GM18867 (cell line): ENCODE measurements around the gene SH2D3A.

Experiments used
- ATAC-seq: cut with Tn5 transposase; IDR thresholded peaks from one replicate; pipeline ENCODE4 v1.9.1; 2021; ENCODE audit warnings: mild to moderate bottlenecking, moderate library complexity; ENCODE audit not compliant: unreplicated experiment

The SH2D3A gene

DNA sequence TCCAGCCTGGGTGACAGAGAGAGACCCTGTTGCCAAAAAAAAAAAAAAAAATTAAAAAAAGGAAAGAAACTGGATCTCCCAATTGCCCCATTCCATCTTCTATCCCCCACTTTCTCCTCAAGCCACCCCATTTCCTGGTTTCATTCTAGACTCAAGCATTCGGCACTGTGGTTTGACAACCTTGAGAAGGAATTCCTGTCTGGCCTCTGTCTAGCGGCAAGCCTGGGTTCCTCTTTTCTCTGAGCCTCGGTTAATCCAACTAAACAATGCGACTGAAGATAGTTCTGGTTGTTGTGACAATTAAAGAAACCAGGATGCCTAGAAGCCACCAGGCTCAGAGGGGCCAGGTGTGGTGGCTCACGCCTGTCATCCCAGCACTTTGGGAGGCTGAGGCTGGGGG lies 43.5 kb downstream of the SH2D3A start:
- no peak for ATAC-seq

DNA sequence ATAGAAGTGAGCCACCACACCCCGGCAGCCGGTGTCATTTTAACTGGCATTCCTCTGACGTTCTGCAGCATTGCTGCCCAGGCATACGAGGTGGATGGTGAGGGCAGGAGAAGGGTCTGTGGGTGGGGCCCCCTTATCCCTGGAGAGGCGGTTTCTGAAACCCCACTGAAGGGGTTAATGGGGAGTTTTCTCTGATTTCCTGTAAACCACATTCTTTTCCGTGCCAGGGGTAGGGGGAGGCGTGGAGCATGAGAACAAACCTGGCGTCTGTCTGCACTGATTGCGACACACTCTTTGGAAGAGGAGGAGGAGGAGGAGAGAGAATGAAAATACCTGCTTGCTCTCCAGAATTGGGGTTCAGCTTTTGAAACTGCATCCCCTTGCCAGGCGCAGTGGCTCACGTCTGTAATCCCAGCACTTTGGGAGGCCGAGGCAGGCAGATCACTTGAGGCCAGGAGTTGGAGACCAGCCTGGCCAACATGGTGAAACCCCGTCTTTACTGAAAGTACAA lies 44.1 kb downstream of the SH2D3A start:
- ATAC-seq = no peak

DNA sequence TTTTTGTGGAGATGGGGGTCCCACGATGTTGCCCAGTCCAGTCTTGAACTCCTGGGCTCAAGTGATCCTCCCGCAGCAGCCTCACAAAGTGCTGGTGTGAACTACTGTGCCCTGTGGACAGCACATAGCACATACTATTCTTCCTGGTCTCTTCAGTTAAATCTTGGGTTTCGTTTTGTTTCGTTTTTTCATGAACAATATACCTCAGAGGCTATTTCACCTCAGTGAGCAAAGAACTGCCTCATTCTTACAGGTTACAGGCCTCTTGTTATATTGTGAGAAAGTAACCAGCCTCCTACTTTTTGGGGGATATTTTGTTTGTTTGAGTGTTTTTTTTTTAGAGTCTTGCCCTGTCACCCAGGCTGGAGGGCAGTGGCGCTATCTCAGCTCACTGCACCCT lies 45.5 kb downstream of the SH2D3A start:
- ATAC-seq = peak; percentile 45

DNA sequence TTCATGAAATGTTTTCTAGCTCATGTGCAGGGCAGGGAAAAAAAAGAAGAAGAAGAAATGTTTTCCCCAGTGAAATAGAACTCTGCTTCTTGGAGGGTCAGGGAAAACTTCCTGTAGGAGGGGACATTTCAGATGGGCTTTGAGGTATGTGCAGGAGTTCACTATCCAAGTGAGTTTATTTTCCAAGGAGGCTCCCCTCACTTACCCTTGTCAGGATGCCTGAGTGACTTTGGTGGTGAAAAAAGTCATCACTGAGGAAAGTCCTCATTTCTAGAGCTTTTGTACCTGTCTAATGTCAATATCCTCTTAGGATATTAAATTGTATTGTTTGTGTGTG lies 46.1 kb downstream of the SH2D3A start:
- ATAC-seq = no peak

DNA sequence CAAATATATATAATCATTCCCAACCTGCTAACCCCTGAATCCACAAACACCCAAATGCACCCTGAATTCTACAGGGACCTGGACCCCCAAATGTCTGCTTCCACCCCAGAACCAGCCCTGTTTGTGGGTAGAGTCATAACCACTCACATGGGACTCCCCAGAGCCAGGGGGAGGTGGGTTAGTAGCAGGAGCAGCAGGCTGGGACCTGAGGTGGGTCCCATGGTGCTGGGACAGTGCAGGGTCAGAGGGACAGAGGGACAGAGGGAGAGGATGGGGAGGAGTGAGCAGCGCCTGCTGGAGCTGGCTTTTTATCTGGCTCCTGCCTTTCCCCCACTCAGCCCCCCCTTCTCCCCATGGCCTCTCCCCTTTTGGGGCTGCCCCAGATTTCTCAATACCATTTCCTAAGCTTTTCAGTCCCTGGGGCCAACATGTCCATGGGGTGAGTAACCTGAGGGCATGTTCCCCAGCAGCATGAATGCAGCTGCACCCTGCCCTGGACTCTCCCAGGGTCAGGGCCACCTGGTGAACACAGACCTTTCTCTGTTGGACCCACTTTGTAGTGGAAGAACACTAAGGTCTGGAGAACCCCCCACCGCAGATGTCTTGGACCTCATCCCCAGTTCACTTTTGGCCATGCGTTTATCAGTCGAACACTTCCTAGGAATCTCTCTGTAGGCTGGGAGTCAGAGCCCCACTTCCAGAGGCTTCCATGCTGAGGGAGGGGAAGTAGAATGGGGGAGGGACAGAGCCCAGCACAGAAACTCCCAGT lies 46.7 kb downstream of the SH2D3A start, which contains the start of gene C3:
TSS of gene C3 (minus strand) at position 282 of the 769 bp plus-strand sequence. CDS start at position 221, 61 bp downstream.
- no peak for ATAC-seq

DNA sequence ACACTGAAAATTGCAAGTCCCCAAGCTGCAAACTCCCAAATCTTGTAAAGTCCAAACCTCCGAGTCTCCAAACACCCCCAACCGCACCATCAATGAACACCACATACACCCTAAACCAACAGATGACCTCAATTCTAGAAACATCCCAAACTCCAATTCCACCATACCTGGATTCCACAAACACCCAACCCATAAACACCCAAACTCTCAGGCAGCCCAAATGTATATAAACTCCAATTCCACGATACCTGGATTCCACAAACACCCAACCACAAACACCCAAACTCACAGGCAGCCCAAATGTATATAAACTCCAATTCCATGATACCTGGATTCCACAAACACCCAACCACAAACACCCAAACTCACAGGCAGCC lies 47.3 kb downstream of the SH2D3A start:
- no peak for ATAC-seq

DNA sequence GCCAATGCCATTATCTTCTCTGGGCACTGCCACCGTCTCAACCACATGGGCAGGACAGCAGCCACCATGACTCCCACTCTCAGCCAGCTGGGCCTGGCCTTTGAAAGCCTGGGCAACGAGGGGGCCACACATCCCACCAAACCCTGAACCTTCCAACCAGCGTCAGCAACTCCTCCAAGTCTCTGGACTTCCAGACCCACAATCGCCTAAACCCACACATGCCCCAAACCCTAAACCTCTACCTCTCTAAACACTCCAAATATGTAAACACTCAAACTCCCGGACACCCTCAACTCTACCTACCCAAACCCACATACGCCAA lies 47.7 kb downstream of the SH2D3A start:
- ATAC-seq = no peak

DNA sequence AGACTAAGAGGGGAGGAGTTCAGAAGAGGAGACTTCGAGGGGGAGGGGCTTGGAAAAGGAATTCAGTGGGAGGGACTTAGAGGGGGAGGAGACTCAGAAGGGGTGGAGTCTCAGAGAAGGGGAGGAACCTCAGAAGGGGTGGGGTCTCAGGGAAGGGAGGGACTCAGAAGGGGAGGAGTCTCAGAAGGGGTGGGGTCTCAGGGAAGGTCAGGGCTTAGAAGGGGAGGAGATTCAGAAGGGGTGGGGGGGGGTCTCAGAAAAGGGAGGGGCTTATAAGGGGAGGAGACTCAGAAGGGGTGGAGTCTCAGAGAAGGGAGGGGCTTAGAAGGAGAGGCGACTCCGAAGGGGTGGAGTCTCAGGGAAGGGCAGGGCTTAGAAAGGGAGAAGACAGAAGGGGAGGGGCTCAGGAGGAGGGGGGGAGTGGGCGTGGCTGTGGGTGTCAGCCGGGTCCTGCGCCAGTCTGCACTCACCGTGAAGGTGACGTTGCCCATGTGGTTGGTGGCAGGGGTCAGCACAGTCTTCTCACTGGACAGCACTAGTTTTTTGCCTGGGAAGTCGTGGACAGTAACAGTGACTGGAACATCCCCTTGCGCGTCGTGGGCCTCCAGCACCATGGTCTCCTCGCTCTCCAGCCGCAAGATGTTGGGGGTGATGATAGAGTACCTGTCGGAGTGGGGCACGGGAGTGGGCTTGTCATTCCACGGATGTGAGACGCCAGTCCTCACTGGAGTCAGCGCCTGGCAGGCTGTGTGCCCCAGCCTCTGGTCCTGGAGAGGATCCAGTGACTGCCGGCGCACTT lies 48.3 kb downstream of the SH2D3A start:
- no peak for ATAC-seq

DNA sequence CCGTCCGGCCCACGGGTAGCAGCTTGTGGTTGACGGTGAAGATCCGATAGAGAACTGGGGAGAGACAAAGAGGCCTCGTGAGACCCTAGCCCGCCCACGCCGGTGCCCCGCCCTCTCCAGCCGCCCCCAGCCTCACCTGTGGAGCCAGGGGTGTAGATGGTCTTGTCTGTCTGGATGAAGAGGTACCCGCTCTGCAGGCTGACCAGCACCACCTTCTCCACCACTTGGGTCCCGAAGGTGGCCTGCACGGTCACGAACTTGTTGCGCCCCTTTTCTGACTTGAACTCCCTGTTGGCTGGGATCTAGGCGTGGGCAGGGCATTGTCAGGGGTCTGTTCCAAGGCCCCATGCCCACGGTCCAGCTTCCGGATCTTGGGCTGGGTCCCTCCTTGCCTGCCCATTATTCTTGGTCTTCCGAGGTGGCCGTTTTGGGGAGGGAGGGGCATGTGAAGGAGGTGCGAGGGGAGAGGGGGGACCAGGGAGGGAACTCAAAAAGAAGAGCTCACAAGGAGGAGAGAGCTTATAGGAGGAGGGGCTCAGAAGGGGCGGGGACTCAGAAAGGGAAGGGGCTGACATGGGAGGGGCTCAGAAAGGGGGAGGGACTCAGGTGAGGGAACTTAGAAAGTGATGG lies 49.0 kb downstream of the SH2D3A start:
- no peak for ATAC-seq

DNA sequence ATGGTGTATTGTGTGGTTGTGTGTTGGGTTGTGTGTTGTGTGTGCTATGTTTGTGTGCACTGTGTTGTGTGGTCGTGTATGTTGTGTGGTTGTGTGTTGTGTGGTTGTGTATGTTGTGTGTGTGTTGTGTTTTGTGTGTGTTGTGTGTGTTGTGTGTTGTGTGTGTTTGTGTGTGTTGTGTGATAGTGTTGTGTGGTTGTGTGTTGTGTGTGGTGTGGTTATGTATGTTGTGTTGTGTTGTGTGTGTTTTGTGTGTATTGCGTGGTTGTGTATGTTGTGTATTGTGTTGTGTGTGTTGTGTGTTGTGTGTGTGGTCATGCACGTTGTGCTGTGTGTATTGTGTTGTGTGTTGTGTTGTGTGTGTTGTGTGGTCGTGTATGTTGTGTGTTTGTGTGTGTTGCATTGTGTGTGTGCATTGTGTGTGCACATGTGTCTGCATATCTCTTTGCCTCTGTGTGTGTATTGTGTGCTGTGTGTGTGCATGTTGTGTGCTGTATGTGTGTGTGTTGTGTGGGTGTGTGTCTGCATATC lies 49.7 kb downstream of the SH2D3A start:
- ATAC-seq = no peak

DNA sequence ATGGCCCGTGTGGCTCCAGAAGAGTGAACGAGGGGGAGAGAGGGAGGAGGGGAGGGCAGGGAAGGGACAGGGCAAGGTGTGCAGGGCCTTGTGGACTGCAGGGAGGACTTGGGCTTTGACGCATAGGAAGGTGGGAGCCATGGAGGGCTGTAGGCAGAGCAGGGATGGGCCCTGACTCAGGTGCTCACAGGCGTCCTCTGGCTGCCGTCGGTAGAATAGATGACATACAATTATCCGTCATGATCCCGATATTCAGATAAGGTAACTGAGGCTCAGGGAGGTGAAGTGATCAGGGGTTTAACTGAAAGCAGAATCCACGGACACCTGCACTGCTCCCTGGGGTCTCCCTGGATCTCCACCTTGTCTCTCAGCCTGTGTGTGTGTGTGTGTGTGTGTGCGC lies 50.2 kb downstream of the SH2D3A start:
- ATAC-seq = no peak

DNA sequence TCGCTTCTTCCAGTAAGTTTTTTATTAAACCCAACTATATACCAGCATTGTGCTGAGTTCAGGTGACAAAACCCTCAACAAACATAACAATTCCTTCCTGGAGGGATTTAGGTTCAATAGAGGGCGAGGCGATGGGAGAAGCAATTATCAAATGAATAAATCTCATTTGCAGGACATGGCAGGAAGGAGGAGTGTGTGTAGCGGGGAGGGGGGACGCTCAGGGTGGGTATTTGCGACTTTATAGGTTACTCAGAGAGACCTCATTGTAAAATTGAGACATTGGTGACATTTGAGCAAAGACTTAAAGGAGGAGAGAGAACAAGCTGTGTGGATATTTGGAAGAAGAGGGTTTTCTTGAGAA lies 50.6 kb downstream of the SH2D3A start:
- ATAC-seq = no peak

DNA sequence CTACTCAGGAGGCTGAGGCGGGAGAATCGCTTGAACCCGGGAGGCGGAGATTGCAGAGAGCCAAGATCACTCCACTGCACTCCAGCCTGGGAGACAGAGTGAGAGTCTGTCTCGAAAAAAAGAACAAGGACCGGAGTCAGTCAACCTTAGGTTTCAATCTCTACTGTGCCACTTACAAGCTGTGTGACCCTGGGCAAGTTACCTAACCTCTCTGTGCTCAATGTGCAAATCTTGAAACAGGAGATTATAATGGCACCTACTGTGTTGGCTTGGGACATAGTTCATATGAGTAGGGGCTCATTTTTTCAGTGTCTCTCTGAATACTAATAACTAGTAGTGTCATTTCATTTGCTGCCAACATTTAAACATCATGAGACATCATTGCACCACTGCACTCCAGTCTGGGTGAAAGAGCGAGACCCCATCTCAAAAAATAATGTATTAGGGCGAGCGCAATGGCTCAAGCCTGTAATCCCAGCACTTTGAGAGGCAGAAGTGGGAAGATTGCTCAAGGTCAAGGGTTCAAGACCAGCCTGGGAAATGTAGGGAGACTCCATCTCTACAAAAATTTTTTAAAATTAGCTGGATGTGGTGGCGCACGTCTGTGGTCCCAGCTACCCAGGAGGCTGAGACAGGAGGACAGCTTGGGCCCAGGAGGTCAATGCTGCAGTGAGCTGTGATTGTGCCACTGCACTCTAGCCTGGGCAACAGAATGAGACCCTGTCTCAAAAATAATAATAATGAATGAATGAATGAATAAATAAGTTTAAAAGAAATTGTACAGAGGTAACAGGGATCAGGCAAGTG lies 52.3 kb downstream of the SH2D3A start:
- ATAC-seq = no peak

DNA sequence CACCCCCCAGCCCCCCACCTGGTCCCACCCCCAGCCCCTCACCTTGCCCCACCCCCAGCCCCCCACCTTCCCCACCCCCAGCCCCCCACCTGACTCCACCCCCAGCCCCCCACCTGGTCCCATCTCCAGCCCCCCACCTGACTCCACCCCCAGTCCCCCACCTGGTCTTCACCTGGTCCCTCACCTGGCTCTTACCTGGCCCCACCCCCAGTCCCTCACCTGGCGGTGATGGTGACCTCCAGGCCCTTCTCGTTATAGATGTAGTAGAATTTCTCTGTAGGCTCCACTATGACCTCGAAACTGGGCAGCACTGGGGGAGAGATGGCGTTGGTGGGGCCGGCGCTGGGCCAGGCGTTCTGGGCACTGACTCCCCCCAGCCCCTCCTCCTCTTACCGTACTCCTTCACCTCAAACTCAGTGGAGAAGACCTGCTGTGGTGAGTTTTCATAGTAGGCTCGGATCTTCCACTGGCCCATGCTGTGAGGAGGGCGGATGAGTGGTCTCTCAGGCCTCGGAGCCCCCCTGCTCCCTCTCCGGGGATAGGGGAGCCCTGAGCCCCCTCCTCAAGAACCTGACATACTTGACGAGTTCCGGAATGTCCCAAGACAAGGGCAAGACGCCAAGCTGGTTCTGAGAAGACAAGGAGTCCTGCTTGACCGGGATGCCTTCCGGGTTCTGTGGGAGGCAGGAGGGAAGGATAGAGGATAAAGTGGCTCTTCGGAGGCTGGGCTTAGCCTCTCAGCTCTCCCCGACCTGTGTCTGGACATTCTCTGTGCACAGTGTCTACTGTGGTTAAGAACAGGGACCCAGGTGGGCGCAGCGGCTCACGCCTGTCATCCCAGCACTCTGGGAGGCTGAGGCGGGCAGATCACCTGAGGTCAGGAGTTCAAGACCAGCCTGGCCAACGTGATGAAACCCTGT lies 53.2 kb downstream of the SH2D3A start:
- ATAC-seq = no peak

DNA sequence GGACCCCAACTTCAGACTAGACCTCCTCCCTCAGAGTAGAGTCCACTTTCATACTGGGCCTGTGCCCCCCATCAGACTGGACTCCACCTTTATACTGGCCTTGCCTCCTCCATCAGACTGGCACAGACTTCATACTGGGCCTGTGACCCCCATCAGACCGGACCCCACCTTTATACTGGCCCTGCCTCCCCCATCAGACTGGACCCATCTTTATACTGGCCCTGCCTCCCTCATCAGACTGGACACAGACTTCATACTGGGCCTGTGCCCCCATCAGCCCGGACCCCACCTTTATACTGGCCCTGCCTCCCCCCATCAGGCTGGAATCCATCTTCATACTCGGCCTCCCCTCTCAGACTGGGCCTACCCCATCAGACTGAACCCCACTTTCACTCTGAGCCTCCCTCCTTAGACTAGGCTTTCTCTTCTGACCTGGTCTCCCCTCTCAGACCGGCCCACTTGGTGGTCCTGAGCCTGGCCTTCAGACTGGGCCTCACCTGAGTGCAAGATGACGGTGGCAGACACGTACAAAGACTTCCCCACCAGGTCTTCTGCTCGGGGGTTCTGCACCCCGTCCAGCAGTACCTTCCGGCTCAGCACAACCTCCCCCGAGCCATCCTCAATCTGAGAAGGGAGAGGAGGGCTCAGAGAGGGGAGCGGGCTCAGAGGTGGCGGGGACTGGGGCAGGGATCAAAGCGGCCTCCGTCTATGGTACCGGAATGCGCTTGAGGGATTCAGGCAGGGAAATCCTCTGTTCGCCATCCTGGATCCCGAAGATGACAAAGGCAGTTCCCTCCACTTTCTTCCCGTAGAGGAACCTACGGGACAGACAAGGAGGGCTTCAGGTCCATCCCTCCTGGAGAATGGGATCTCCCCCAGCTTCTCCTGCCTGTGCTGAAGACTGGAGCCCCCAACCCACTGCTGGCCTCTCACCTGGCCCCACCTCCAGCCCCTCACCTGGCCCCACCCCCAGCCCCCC lies 54.3 kb downstream of the SH2D3A start:
- ATAC-seq = no peak

DNA sequence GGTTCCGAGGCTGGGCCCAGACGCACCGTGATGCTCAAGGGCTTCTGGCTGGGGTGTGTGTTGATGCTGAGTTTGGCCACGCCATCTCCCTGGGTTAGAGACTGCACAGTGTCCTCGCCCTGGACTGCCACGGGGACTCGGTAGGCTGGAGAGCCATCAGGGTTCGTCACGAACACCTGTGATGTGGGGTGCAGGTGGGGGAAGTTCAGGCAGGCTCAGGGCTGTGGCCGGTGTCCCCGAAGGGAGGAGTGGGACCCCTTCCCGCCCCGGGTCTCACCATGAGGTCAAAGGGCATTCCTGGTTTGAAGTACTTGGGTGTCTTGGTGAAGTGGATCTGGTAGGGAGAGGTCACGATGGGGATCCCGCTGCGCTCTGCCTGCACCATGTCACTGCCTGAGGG lies 55.0 kb downstream of the SH2D3A start:
- ATAC-seq = no peak

DNA sequence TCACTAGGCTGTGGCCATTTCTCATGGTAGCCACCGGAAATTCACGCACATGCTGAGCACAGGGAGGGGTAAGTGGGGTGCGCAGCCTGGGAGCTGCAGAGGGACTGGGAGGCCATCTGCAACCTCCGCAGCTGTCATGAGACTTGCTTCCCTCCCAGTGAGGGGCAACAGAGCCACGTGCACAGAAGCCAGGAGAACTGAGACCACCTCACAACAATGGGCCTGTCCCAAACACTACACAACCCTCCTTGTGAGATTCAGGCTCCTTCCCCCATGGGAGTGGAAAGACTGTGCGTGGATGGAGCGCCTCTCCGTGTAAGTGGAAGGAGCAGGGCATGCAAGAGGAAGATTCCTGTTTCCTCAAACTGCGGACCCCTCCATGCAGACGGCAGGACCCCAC lies 55.6 kb downstream of the SH2D3A start:
- ATAC-seq = no peak

DNA sequence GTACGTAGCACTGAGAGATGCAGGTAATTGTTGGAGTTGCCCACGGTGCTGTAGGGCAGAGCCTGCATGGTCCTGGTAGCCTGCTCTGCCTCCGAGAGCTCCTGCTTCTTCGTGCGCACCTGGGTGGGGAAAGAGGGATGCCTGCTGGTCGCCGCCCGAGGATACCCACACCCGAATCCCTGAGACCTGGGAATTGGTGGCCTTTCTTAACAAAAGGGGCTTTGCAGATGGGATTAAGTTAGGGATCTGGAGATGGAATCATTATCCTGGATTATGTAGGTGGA lies 56.2 kb downstream of the SH2D3A start:
- no peak for ATAC-seq
